ENCODE measurements around the gene HCFC1R1.

DNA sequence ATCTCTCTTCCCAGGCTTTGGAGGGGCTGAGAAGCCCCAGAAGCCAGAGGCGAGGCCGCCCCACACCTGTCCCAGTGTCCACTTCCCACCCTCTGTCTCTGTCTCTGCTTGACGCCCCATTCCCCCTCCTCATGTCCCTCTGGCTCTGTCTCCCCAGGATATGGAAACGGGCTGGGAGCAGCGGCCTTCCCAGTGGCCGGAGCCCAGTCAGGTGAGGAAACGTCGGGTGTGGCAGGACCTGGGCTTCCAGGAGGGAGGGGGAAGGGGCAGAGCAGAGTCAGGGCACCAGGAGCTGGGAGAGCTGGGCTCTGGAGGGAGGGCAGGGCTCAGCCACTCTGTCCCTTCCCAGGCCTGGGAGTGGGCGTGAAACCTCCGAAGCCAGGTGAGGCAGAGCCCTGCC, 32.9 kb downstream of the HCFC1R1 start:
- TF ChIP-seq, protein P1, sequence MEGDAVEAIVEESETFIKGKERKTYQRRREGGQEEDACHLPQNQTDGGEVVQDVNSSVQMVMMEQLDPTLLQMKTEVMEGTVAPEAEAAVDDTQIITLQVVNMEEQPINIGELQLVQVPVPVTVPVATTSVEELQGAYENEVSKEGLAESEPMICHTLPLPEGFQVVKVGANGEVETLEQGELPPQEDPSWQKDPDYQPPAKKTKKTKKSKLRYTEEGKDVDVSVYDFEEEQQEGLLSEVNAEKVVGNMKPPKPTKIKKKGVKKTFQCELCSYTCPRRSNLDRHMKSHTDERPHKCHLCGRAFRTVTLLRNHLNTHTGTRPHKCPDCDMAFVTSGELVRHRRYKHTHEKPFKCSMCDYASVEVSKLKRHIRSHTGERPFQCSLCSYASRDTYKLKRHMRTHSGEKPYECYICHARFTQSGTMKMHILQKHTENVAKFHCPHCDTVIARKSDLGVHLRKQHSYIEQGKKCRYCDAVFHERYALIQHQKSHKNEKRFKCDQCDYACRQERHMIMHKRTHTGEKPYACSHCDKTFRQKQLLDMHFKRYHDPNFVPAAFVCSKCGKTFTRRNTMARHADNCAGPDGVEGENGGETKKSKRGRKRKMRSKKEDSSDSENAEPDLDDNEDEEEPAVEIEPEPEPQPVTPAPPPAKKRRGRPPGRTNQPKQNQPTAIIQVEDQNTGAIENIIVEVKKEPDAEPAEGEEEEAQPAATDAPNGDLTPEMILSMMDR (IDR thresholded peaks at IDR 0.05): no peak
- no peak for TF ChIP-seq POLR2A (IDR thresholded peaks at IDR 0.05)

Data from adrenal gland (tissue), 5 donors.